ENCODE data around the gene PNMA5.

DNA sequence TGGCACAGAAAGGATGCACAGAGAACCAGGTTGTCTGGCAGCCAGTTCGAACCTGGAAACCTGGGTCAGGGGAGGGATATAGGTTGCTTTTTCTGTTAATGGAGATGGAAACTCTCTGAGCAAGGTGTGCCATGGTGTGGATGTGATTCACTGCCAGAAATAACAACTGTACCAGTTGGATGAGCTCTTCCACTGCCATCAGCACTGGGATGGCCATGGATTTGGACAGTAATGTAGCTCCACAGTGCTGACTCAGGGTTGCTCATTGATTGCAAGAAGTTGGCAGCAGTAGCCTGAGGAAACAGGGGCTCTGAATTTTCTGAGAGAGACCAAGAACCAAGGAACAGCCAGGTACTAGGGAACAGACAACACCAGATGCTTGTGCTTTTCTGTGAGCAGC is 33.8 kb downstream of the PNMA5 start:
- TF ChIP-seq, protein P1, sequence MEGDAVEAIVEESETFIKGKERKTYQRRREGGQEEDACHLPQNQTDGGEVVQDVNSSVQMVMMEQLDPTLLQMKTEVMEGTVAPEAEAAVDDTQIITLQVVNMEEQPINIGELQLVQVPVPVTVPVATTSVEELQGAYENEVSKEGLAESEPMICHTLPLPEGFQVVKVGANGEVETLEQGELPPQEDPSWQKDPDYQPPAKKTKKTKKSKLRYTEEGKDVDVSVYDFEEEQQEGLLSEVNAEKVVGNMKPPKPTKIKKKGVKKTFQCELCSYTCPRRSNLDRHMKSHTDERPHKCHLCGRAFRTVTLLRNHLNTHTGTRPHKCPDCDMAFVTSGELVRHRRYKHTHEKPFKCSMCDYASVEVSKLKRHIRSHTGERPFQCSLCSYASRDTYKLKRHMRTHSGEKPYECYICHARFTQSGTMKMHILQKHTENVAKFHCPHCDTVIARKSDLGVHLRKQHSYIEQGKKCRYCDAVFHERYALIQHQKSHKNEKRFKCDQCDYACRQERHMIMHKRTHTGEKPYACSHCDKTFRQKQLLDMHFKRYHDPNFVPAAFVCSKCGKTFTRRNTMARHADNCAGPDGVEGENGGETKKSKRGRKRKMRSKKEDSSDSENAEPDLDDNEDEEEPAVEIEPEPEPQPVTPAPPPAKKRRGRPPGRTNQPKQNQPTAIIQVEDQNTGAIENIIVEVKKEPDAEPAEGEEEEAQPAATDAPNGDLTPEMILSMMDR (IDR thresholded peaks at IDR 0.05) = no peak
- TF ChIP-seq EZH2 (IDR thresholded peaks at IDR 0.05) = no peak

Measured in neural progenitor cell (in vitro differentiated cells).